Activated B cell treated with CpG ODN at 0.5 μM for 24 hours (primary cell): Measurements from ENCODE around the gene LMOD1. TPM values are rescaled to one million over a fixed set of nuclear protein-coding genes. Genes with fewer than 3 reads are reported as not detected.
A peak's percentile ranks its signal among the peaks of the same experiment; 100 is the strongest.

ENCODE experiments used
- ATAC-seq: fragments of 200-7000 bp; cut with Tn5 transposase; one replicate; pipeline ENCODE4 v1.10.0; 2021; ENCODE audit warnings: low read depth, mild to moderate bottlenecking, moderate library complexity
- CTCF ChIA-PET: fragments of 350-600 bp; sonication (Branson Sonifier 250); formaldehyde crosslinking; loops from one replicate; lab custom pipeline; 2021; ENCODE audit warnings: antibody characterized with exemption; lab: Charles Lee
- POLR2A ChIA-PET: fragments of 350-600 bp; sonication (Branson Sonifier 250); formaldehyde crosslinking; loops from one replicate; lab custom pipeline; 2021; ENCODE audit warnings: antibody characterized with exemption; lab: Charles Lee
- DNase-seq: peaks from one replicate; pipeline ENCODE4 v3.0.0; 2022
- H3K27ac Mint-ChIP-seq: one replicate; pipeline ENCODE4 v1.8.0; 2020; ENCODE audit warnings: mixed read lengths
- H3K27me3 Mint-ChIP-seq: one replicate; pipeline ENCODE4 v1.8.0; 2021; ENCODE audit warnings: mixed read lengths
- H3K36me3 Mint-ChIP-seq: one replicate; pipeline ENCODE4 v1.8.0; 2021; ENCODE audit warnings: low read depth, mixed read lengths
- H3K4me1 Mint-ChIP-seq: one replicate; pipeline ENCODE4 v1.8.0; 2021; ENCODE audit warnings: mixed read lengths
- H3K4me3 Mint-ChIP-seq: one replicate; pipeline ENCODE4 v1.8.0; 2020; ENCODE audit warnings: mild to moderate bottlenecking, mixed read lengths
- H3K9me3 Mint-ChIP-seq: one replicate; pipeline ENCODE4 v1.8.0; 2020; ENCODE audit warnings: mixed read lengths
- CTCF ChIP-seq: fragments of 200-600 bp; IDR thresholded peaks from one replicate; pipeline ENCODE4 v1.8.0; 2022; ENCODE audit warnings: antibody characterized with exemption, mild to moderate bottlenecking
- intact Hi-C: fragments of 100-400 bp; cut with micrococcal nuclease; formaldehyde crosslinking; loops from one replicate; pipeline ENCODE4 v1.15.1; 2024
- total RNA-seq: library from RNA; stranded (reverse); gene quantifications from 2 replicates; pipeline ENCODE4 v1.2.3, GENCODE V29; 2022

Gene LMOD1
- total RNA-seq, 1 donor from 2014 or later = not detected

GRCh38 chr1:201886103-201886885 lies 60.1 kb downstream of the LMOD1 start:
- no peak for TF ChIP-seq CTCF
- Mint-ChIP-seq H3K36me3 (no peaks in the 10 kb centered on the region), H3K4me3 (no peak overlapping the region), H3K4me1 (peaks cover 35% of the 10 kb centered on the region), H3K9me3 (no peaks in the 10 kb centered on the region), H3K27ac (peak overlapping the region; percentile 6), H3K27me3 (peaks cover 35% of the 10 kb centered on the region)
- ATAC-seq (no peak), DNase-seq (no peak)
- POLR2A ChIA-PET = interaction anchor here (0.6 kb wide), 1 partner anchor 18 kb away, joined by 3 read pairs; no protein-coding TSS in a partner anchor
- CTCF ChIA-PET = interaction anchor here (1.0 to 1.7 kb wide), 3 partner anchors 8 to 86 kb away, joined by 3 to 7 read pairs (median 4); no protein-coding TSS in a partner anchor
- intact Hi-C loops = no loop called here

- ChIA-PET CTCF (interaction anchor here (1.0 to 1.7 kb wide), 3 partner anchors 8 to 86 kb away, joined by 3 to 7 read pairs (median 4); no protein-coding TSS in a partner anchor), POLR2A (no interaction called here)
- H3K9me3 Mint-ChIP-seq = no peaks in the 10 kb centered on the region
- no peaks in the 10 kb centered on the region for H3K36me3 Mint-ChIP-seq
- H3K27me3 Mint-ChIP-seq = peaks cover 29% of the 10 kb centered on the region
- no peak for TF ChIP-seq CTCF
- H3K27ac Mint-ChIP-seq = no peak overlapping the region
- intact Hi-C loops = no loop called here
- peaks cover 35% of the 10 kb centered on the region for H3K4me1 Mint-ChIP-seq
- H3K4me3 Mint-ChIP-seq = no peak overlapping the region
- no peak for DNase-seq
- no peak for ATAC-seq
Measured at GRCh38 chr1:201885531-201886075, 60.7 kb downstream of the LMOD1 start.

GRCh38 chr1:201884425-201884824 lies 61.9 kb downstream of the LMOD1 start:
- intact Hi-C loops = loop anchor here (5.0 kb wide), 3 partner anchors 57 to 603 kb away; partner anchors contain the start of genes IPO9 and TIMM17A
- peaks cover 19% of the 10 kb centered on the region for H3K27me3 Mint-ChIP-seq
- TF ChIP-seq CTCF = no peak
- peak overlapping the region; percentile 14 for H3K27ac Mint-ChIP-seq
- DNase-seq = no peak
- no peaks in the 10 kb centered on the region for H3K9me3 Mint-ChIP-seq
- H3K36me3 Mint-ChIP-seq = no peaks in the 10 kb centered on the region
- ChIA-PET POLR2A (interaction anchor here (0.8 kb wide), 1 partner anchor 98 kb away, joined by 3 read pairs; the partner anchor contains the start of gene RNPEP), CTCF (interaction anchor here (1.1 kb wide), 1 partner anchor 12 kb away, joined by 4 read pairs; no protein-coding TSS in a partner anchor)
- ATAC-seq = no peak
- no peak overlapping the region for H3K4me3 Mint-ChIP-seq
- H3K4me1 Mint-ChIP-seq = peaks cover 33% of the 10 kb centered on the region

- Mint-ChIP-seq H3K4me3 (peak overlapping the region; percentile 9), H3K9me3 (no peaks in the 10 kb centered on the region), H3K27me3 (peaks cover 18% of the 10 kb centered on the region), H3K27ac (no peak overlapping the region), H3K4me1 (peaks cover 28% of the 10 kb centered on the region), H3K36me3 (no peaks in the 10 kb centered on the region)
- ATAC-seq = peak; percentile 26
- no peak for DNase-seq
- POLR2A ChIA-PET = interaction anchor here (0.8 kb wide), 1 partner anchor 98 kb away, joined by 3 read pairs; the partner anchor contains the start of gene RNPEP
- intact Hi-C loops = loop anchor here (5.0 kb wide), 3 partner anchors 56 to 604 kb away; partner anchors contain the start of genes IPO9 and TIMM17A
- CTCF ChIA-PET = interaction anchor here (1.1 to 4.6 kb wide), 2 partner anchors 12 to 13 kb away, joined by 4 to 20 read pairs; no protein-coding TSS in a partner anchor
- TF ChIP-seq CTCF = no peak
Measured at GRCh38 chr1:201883786-201884185, 62.6 kb downstream of the LMOD1 start.

- Mint-ChIP-seq H3K4me3 (no peak overlapping the region), H3K27ac (no peak overlapping the region), H3K27me3 (peaks cover 16% of the 10 kb centered on the region), H3K9me3 (no peaks in the 10 kb centered on the region), H3K4me1 (peaks cover 28% of the 10 kb centered on the region), H3K36me3 (no peaks in the 10 kb centered on the region)
- CTCF ChIA-PET = interaction anchor here (0.8 to 4.6 kb wide), 3 partner anchors 9 to 89 kb away, joined by 3 to 20 read pairs (median 4); no protein-coding TSS in a partner anchor
- intact Hi-C loops = loop anchor here (5.0 kb wide), 3 partner anchors 56 to 604 kb away; partner anchors contain the start of genes IPO9 and TIMM17A
- no peak for TF ChIP-seq CTCF
- DNase-seq (no peak), ATAC-seq (no peak)
- POLR2A ChIA-PET = no interaction called here
Measured at GRCh38 chr1:201883266-201883665, 63.1 kb downstream of the LMOD1 start.
